ENCODE measurements around the gene KRT77.

KRT77 gene

DNA sequence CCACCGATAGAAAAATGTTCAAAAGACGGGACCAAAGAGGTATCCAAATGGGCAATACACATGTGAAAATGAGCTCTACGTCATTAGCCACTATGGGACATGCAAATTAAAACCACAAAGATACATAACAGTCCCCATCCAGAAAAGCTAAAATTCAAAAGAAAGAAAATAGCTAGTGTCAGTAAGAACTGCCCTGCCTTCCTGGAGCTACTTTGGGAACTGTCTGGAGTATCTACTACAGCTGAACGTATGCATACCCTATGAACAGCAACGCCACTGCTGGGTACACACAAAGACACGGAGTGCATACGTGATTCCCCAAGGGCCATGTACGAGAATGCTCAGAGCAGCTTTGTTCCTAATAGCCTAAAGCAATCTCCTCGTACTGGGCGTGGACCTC lies 25.8 kb upstream of the KRT77 start:
- ChIA-PET POLR2A (no interaction called here), CTCF (no interaction called here)
- DNase-seq (ENCODE audit: extremely low spot score) = no peak
- TF ChIP-seq ARNT (IDR thresholded peaks at IDR 0.05) (no peak), ZNF384 (IDR thresholded peaks at IDR 0.05) (no peak), ELF4 (IDR thresholded peaks at IDR 0.05) (no peak), CTBP1 (IDR thresholded peaks at IDR 0.05; ENCODE audit: borderline replicate concordance) (no peak), HDGF (IDR thresholded peaks at IDR 0.05; ENCODE audit: borderline replicate concordance) (no peak), SUZ12 (IDR thresholded peaks at IDR 0.05) (no peak), LEF1 (IDR thresholded peaks at IDR 0.05; ENCODE audit: borderline replicate concordance) (no peak), FOXK2 (IDR thresholded peaks at IDR 0.05) (no peak), FOXM1 (IDR thresholded peaks at IDR 0.05; ENCODE audit: borderline replicate concordance) (no peak), BHLHE40 (IDR thresholded peaks at IDR 0.05; ENCODE audit: borderline replicate concordance) (no peak), TARDBP (IDR thresholded peaks at IDR 0.05) (no peak), FOXA1 (IDR thresholded peaks at IDR 0.05) (no peak), SP1 (IDR thresholded peaks at IDR 0.05) (no peak)
- TF ChIP-seq, protein P1, sequence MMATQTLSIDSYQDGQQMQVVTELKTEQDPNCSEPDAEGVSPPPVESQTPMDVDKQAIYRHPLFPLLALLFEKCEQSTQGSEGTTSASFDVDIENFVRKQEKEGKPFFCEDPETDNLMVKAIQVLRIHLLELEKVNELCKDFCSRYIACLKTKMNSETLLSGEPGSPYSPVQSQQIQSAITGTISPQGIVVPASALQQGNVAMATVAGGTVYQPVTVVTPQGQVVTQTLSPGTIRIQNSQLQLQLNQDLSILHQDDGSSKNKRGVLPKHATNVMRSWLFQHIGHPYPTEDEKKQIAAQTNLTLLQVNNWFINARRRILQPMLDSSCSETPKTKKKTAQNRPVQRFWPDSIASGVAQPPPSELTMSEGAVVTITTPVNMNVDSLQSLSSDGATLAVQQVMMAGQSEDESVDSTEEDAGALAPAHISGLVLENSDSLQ (IDR thresholded peaks at IDR 0.05) = no peak

DNA sequence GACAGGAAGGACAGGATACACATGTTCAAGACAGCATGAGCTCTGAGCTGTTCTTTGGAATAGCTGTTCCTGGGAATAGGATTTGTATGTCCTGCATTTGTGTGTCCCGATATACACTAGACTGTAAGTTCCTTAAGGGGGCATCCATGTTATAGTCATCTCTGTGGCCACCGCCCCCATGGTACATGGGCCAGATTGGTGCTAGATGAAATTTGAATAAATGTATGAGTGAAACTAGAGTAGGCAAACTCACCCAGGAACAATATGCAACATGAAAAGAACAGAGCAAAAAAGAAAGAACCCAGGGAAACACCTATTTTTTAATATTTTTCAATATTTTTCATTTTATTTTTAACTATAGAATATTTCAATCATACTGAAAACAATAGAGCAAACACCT lies 25.1 kb upstream of the KRT77 start:
- ChIA-PET POLR2A (no interaction called here), CTCF (no interaction called here)
- no peak for TF ChIP-seq SP1 (IDR thresholded peaks at IDR 0.05)
- TF ChIP-seq NFRKB (IDR thresholded peaks at IDR 0.05) = no peak
- no peak for TF ChIP-seq SUZ12 (IDR thresholded peaks at IDR 0.05)
- no peak for TF ChIP-seq TARDBP (IDR thresholded peaks at IDR 0.05)
- no peak for DNase-seq (ENCODE audit: extremely low spot score)

DNA sequence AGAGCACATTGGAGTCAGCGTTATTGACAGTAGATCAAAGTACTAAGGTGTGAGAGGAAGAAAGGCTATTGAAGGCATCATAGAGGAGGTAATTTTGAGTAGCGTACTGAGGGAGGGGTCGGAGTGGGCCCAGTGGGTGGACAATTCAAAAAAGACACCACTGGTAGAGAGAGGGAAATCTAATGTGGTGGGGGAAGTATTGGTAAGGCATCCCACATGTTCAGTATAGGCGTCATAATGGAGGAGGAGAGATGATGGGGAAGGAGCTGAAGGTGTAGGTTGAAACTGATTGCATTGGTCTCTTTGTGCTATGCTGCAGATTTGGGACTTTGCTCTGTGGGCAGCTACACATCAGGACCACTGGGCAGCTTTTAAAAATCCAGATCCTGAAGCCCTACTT lies 23.7 kb upstream of the KRT77 start:
- ChIA-PET CTCF (no interaction called here), POLR2A (no interaction called here)
- no peak for DNase-seq (ENCODE audit: extremely low spot score)
- TF ChIP-seq NFRKB (IDR thresholded peaks at IDR 0.05) (no peak), LEF1 (IDR thresholded peaks at IDR 0.05; ENCODE audit: borderline replicate concordance) (no peak), FOXK2 (IDR thresholded peaks at IDR 0.05) (no peak), SP1 (IDR thresholded peaks at IDR 0.05) (no peak), ARNT (IDR thresholded peaks at IDR 0.05) (no peak), HDGF (IDR thresholded peaks at IDR 0.05; ENCODE audit: borderline replicate concordance) (no peak), BHLHE40 (IDR thresholded peaks at IDR 0.05; ENCODE audit: borderline replicate concordance) (no peak), FOXM1 (IDR thresholded peaks at IDR 0.05; ENCODE audit: borderline replicate concordance) (no peak), TARDBP (IDR thresholded peaks at IDR 0.05) (no peak)

DNA sequence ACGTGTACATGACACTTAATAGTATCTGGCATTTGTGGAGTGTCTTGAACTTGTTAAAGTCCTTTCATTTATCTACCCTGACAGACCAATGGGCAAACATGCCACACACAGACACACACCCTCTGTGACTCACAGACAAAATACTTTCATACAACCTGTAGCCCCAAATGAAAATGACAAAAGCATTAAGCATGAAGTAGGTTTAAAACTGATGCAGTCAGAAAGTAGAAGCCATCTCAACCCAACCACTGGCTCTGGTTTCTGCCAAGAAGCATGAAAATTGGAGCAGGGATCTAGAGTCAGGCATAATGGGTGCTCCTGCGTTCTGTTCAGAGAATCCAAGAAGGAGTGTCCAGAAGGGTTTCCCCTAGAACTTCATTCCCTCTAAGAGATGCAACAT lies 23.1 kb upstream of the KRT77 start:
- ChIA-PET CTCF (no interaction called here), POLR2A (no interaction called here)
- DNase-seq (ENCODE audit: extremely low spot score) = no peak
- no peak for TF ChIP-seq FOXA1 (IDR thresholded peaks at IDR 0.05)
- no peak for TF ChIP-seq CTBP1 (IDR thresholded peaks at IDR 0.05; ENCODE audit: borderline replicate concordance)
- no peak for TF ChIP-seq BHLHE40 (IDR thresholded peaks at IDR 0.05; ENCODE audit: borderline replicate concordance)
- TF ChIP-seq TARDBP (IDR thresholded peaks at IDR 0.05) = no peak
- TF ChIP-seq FOXM1 (IDR thresholded peaks at IDR 0.05; ENCODE audit: borderline replicate concordance) = no peak
- no peak for TF ChIP-seq FOXK2 (IDR thresholded peaks at IDR 0.05)
- no peak for TF ChIP-seq NFRKB (IDR thresholded peaks at IDR 0.05)
- no peak for TF ChIP-seq SUZ12 (IDR thresholded peaks at IDR 0.05)
- no peak for TF ChIP-seq LEF1 (IDR thresholded peaks at IDR 0.05; ENCODE audit: borderline replicate concordance)
- no peak for TF ChIP-seq ZNF384 (IDR thresholded peaks at IDR 0.05)
- TF ChIP-seq L3MBTL2 (conservative IDR thresholded peaks at IDR 0.05) = no peak
- TF ChIP-seq, protein P1 (IDR thresholded peaks at IDR 0.05) = no peak
- no peak for TF ChIP-seq ARNT (IDR thresholded peaks at IDR 0.05)
- no peak for TF ChIP-seq SP1 (IDR thresholded peaks at IDR 0.05)
- TF ChIP-seq HDGF (IDR thresholded peaks at IDR 0.05; ENCODE audit: borderline replicate concordance) = no peak
- TF ChIP-seq ELF4 (IDR thresholded peaks at IDR 0.05) = no peak

DNA sequence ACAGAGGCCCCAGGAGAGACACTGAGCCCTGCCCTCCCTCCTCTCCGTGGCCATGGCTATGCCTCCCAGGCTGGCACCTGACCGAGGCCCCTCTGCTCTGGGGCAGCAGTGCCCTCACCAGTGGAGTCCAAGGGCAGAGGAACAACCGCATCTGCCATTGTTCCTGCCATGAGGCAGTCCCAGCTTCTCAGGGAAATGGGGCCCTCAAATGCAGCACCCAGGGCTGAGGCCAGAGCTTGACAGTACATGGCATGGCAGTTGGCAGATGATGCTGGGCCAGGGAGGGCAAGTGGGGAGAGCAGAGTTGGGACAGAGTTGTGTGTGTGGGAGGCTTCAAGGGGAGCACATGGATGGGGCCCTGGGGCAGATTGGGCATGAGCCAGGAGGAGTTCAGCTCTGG lies 21.1 kb upstream of the KRT77 start:
- POLR2A ChIA-PET = no interaction called here
- TF ChIP-seq ARNT (IDR thresholded peaks at IDR 0.05) (no peak), TARDBP (IDR thresholded peaks at IDR 0.05) (no peak), NFRKB (IDR thresholded peaks at IDR 0.05) (no peak), SP1 (IDR thresholded peaks at IDR 0.05) (no peak), FOXK2 (IDR thresholded peaks at IDR 0.05) (no peak)
- TF ChIP-seq, protein P1 (IDR thresholded peaks at IDR 0.05) = no peak
- CTCF ChIA-PET = no interaction called here
- no peak for DNase-seq (ENCODE audit: extremely low spot score)

DNA sequence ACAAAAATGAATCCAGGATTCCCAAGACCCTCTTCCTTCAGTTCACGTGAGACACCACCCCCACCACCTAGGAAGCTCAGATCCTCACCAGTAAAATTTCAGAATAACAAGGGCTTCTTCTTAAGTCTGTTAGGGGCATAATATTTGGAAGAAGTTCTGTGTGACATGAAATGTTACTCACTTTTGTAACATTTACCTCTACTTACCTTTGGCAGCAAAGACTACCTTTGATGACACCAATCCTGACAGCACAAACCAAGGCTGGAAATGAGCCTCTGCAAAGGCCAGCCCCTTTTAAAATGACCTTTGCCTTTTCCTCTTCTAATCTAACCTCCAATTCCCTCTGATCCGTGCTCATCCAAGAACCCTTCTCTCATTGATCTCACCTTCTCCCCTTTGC lies 19.4 kb upstream of the KRT77 start:
- POLR2A ChIA-PET = no interaction called here
- CTCF ChIA-PET = no interaction called here
- no peak for DNase-seq (ENCODE audit: extremely low spot score)
- TF ChIP-seq ARNT (IDR thresholded peaks at IDR 0.05) = no peak

DNA sequence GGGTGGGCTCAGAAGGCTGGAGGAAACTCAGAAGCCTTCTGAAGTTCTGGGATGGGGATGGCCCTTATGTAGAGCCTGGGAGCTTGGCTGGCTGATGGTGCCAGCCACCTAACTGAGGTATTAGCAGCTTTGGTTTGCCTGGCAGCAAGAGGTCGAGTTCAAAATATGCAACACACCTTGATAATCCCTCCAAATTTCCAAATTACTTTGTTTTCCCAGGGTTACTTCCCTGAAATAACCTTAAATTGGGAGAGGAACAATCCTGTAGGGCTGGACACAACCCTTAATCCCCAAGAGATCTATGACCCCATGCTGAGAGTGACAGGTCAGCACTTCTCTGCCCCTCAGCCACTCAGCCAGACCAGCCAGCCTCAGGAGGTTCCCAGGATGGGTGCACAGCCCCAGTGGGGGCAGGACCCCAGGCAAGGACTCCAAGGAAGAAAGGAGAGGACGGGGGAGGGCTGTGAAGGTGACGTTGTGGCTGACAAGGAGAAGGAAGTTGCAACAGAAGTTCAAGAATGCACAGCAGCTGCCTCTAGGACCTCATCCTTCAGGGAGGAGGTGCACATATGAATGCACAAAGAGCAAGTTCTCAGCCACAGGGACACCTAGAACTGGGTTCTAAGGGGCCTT lies 18.6 kb upstream of the KRT77 start:
- no peak for DNase-seq (ENCODE audit: extremely low spot score)
- TF ChIP-seq SP1 (IDR thresholded peaks at IDR 0.05) (no peak), SUZ12 (IDR thresholded peaks at IDR 0.05) (no peak), ELF4 (IDR thresholded peaks at IDR 0.05) (no peak), FOXM1 (IDR thresholded peaks at IDR 0.05; ENCODE audit: borderline replicate concordance) (no peak), LEF1 (IDR thresholded peaks at IDR 0.05; ENCODE audit: borderline replicate concordance) (no peak)
- ChIA-PET POLR2A (no interaction called here), CTCF (no interaction called here)
